ENCODE data around the gene RMND5A.
"Not testable (repeated sequence)": the region's sequence is repeated elsewhere in the genome, so short reads cannot be mapped to it uniquely, and the experiment has no call there.

Gene RMND5A

GRCh38 chr2:86719637-86720539 is at the start of gene RMND5A:
Gene RMND5A (plus strand): TSS chr2:86720291. CDS start chr2:86720668, 377 bp downstream.
- DNase-seq (ENCODE audit: low read depth in 3 of 3, low spot score in 1 of 3): peak; percentile 79 to 90 (median 83)

- DNase-seq (ENCODE audit: low read depth in 3 of 3, low spot score in 1 of 3): no peak
Observed at GRCh38 chr2:86671337-86671981, 48.6 kb upstream of the RMND5A start.

GRCh38 chr2:86672027-86672545 is 48.0 kb upstream of the RMND5A start:
- no peak for DNase-seq (ENCODE audit: low read depth in 3 of 3, low spot score in 1 of 3)

GRCh38 chr2:86673011-86673410 is 47.1 kb upstream of the RMND5A start:
- DNase-seq (ENCODE audit: low read depth in 3 of 3, low spot score in 1 of 3): no peak

- DNase-seq (ENCODE audit: low read depth in 3 of 3, low spot score in 1 of 3): no peak
Observed at GRCh38 chr2:86673986-86674670, 46.0 kb upstream of the RMND5A start.

GRCh38 chr2:86675104-86675503 is 45.0 kb upstream of the RMND5A start:
- no peak for DNase-seq (ENCODE audit: low read depth in 3 of 3, low spot score in 1 of 3)

- DNase-seq (ENCODE audit: low read depth in 3 of 3, low spot score in 1 of 3): no peak
Observed at GRCh38 chr2:86675511-86676015, 44.5 kb upstream of the RMND5A start.

GRCh38 chr2:86677816-86678215 is 42.3 kb upstream of the RMND5A start:
- DNase-seq (ENCODE audit: low read depth in 3 of 3, low spot score in 1 of 3): no peak

GRCh38 chr2:86679036-86679435 is 41.1 kb upstream of the RMND5A start:
- no peak for DNase-seq (ENCODE audit: low read depth in 3 of 3, low spot score in 1 of 3)

GRCh38 chr2:86685351-86685750 is 34.7 kb upstream of the RMND5A start:
- DNase-seq (ENCODE audit: low read depth in 3 of 3, low spot score in 1 of 3): no peak

GRCh38 chr2:86686460-86686859 is 33.6 kb upstream of the RMND5A start:
- no peak for DNase-seq (ENCODE audit: low read depth in 3 of 3, low spot score in 1 of 3)

- no peak for DNase-seq (ENCODE audit: low read depth in 3 of 3, low spot score in 1 of 3)
Observed at GRCh38 chr2:86686905-86687304, 33.2 kb upstream of the RMND5A start.

- no peak for DNase-seq (ENCODE audit: low read depth in 3 of 3, low spot score in 1 of 3)
Observed at GRCh38 chr2:86695053-86695691, 24.9 kb upstream of the RMND5A start.

- DNase-seq (ENCODE audit: low read depth in 3 of 3, low spot score in 1 of 3): no peak
Observed at GRCh38 chr2:86697551-86698104, 22.5 kb upstream of the RMND5A start.

- no peak for DNase-seq (ENCODE audit: low read depth in 3 of 3, low spot score in 1 of 3)
Observed at GRCh38 chr2:86700690-86701089, 19.4 kb upstream of the RMND5A start.

GRCh38 chr2:86703704-86704361 is 16.3 kb upstream of the RMND5A start:
- no peak for DNase-seq (ENCODE audit: low read depth in 3 of 3, low spot score in 1 of 3)

GRCh38 chr2:86704459-86704971 is 15.6 kb upstream of the RMND5A start:
- no peak for DNase-seq (ENCODE audit: low read depth in 3 of 3, low spot score in 1 of 3)

- no peak for DNase-seq (ENCODE audit: low read depth in 3 of 3, low spot score in 1 of 3)
Observed at GRCh38 chr2:86706220-86706619, 13.9 kb upstream of the RMND5A start.

GRCh38 chr2:86706935-86707334 is 13.2 kb upstream of the RMND5A start:
- no peak for DNase-seq (ENCODE audit: low read depth in 3 of 3, low spot score in 1 of 3)

- not testable (repeated sequence) for DNase-seq (ENCODE audit: low read depth in 3 of 3, low spot score in 1 of 3)
Observed at GRCh38 chr2:86708126-86708525, 12.0 kb upstream of the RMND5A start.
